Neural progenitor cell (in vitro differentiated cells): ENCODE measurements around the gene THNSL1. TPM values are rescaled to one million over a fixed set of nuclear protein-coding genes. Genes with fewer than 3 reads are reported as not detected.
A peak's percentile ranks its signal among the peaks of the same experiment; 100 is the strongest.

Source experiments
- DNase-seq: peaks from one replicate; pipeline ENCODE4 v3.0.0-alpha.2; 2016; ENCODE audit warnings: low spot score
- H2AFZ ChIP-seq: fragments of 200-600 bp; sonication (generic); replicated peaks from 2 replicates; pipeline ENCODE4 v1.6.1; 2016; ENCODE audit warnings: antibody characterized with exemption
- H3F3A ChIP-seq: fragments of 200-600 bp; sonication (generic); 2 replicates; pipeline ENCODE4 v1.6.1; 2016; ENCODE audit warnings: antibody characterized with exemption, low read depth
- H3K27ac ChIP-seq: fragments of 200-600 bp; sonication (generic); 2 replicates; pipeline ENCODE4 v1.5.1; 2016; ENCODE audit warnings: mild to moderate bottlenecking
- H3K27me3 ChIP-seq: fragments of 200-600 bp; sonication (generic); 2 replicates; pipeline ENCODE4 v1.6.1; 2016; ENCODE audit warnings: mild to moderate bottlenecking, moderate library complexity
- H3K36me3 ChIP-seq: fragments of 200-600 bp; sonication (generic); 2 replicates; pipeline ENCODE4 v1.5.1; 2016
- H3K4me1 ChIP-seq: fragments of 200-600 bp; sonication (generic); 2 replicates; pipeline ENCODE4 v1.6.1; 2016; ENCODE audit warnings: mixed run types
- H3K4me2 ChIP-seq: fragments of 200-600 bp; sonication (generic); 2 replicates; pipeline ENCODE4 v1.6.1; 2016
- H3K4me3 ChIP-seq: fragments of 200-600 bp; sonication (generic); 2 replicates; pipeline ENCODE4 v1.5.1; 2016
- H3K79me2 ChIP-seq: fragments of 200-600 bp; sonication (generic); 2 replicates; pipeline ENCODE4 v1.6.1; 2016; ENCODE audit warnings: low read depth
- H3K9ac ChIP-seq: fragments of 200-600 bp; sonication (generic); 2 replicates; pipeline ENCODE4 v1.6.1; 2016
- H3K9me3 ChIP-seq: fragments of 200-600 bp; sonication (generic); 2 replicates; pipeline ENCODE4 v1.5.1; 2016; ENCODE audit warnings: low read depth
- H4K20me1 ChIP-seq: fragments of 200-600 bp; sonication (generic); 2 replicates; pipeline ENCODE4 v1.6.1; 2016; ENCODE audit warnings: low read depth
- H3K27ac Mint-ChIP-seq: 3 replicates; pipeline ENCODE4 v1.8.0; 2021; ENCODE audit warnings: mixed read lengths
- H3K27me3 Mint-ChIP-seq: 2 replicates; pipeline ENCODE4 v1.8.0; 2022; ENCODE audit warnings: low read depth, mild to moderate bottlenecking, inconsistent platforms, moderate library complexity, mixed read lengths; ENCODE audit not compliant: insufficient read depth
- H3K36me3 Mint-ChIP-seq: 3 replicates; pipeline ENCODE4 v1.8.0; 2021; ENCODE audit warnings: mixed read lengths
- H3K4me1 Mint-ChIP-seq: 3 replicates; pipeline ENCODE4 v1.8.0; 2021; ENCODE audit warnings: mixed read lengths
- H3K4me3 Mint-ChIP-seq: 3 replicates; pipeline ENCODE4 v1.8.0; 2021; ENCODE audit warnings: mild to moderate bottlenecking, moderate library complexity, mixed read lengths
- H3K9me3 Mint-ChIP-seq: 3 replicates; pipeline ENCODE4 v1.8.0; 2020; ENCODE audit warnings: mixed read lengths
- EZH2 ChIP-seq: fragments of 200-600 bp; sonication (generic); IDR thresholded peaks from 2 replicates; pipeline ENCODE4 v1.6.1; 2017; ENCODE audit warnings: antibody characterized with exemption, mild to moderate bottlenecking, moderate library complexity
- EZH2phosphoT487 ChIP-seq: fragments of 200-600 bp; sonication (generic); IDR thresholded peaks from 2 replicates; pipeline ENCODE4 v1.6.1; 2017; ENCODE audit warnings: antibody characterized with exemption
- total RNA-seq: library from RNA; depleted of rRNA; stranded (reverse); fragments of >200 nt; gene quantifications from 2 replicates; pipeline ENCODE4 v1.2.3, GENCODE V29; 2015; ENCODE audit warnings: low replicate concordance
- TF ChIP-seq, protein P1 (sequence below): fragments of 200-600 bp; sonication (generic); IDR thresholded peaks from 2 replicates; pipeline ENCODE4 v1.5.1; 2017; ENCODE audit warnings: antibody characterized with exemption, mild to moderate bottlenecking

The THNSL1 gene
- total RNA-seq, 1 donor from 2014 or later: 19.4 TPM

DNA sequence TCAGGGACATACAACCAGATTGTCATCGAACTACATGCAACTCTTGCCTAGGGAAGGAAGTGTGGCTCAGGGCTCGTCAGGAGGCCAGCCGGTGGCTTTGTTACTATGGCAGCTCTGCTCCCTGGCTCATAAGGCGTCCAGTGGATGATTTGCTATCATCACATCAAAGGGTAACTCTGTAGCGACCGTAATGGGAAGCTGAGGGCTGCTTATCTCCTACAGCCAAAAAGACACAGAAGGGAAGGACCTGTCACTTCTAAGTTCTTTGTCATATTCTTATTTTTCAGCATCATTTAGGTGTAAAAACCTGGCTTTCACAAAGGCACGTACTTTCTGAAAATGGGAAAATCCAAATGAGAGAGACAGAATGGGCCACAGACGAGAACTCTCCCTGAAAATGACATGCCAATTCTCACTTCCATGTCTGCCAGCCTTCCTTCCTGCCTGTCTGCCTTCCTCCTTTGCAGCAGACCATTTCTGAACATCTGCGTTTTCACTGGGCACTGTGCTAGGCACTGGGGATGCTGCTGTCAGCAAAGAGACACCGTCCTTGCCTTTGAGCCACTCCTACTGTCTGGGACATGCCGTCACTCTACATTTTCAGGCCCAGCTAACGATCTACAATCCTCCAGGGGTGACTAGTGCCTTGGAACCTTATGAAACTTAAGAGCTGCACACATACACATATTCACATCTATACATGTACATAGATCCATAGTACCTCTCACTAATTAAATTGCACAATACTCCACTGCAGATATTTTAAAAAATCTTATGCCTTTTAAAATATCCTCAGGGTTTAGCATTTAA is 27.4 kb upstream of the THNSL1 start:
- H3K4me3 ChIP-seq: no peak overlapping the region
- H3K27me3 Mint-ChIP-seq: peaks cover 3% of the 10 kb centered on the region
- peak overlapping the region; percentile 18 for H3K27ac Mint-ChIP-seq
- H3K79me2 ChIP-seq: no peaks in the 10 kb centered on the region
- no peak overlapping the region for H3K9ac ChIP-seq
- no peak overlapping the region for H3K4me2 ChIP-seq
- no peak overlapping the region for H3K4me3 Mint-ChIP-seq
- TF ChIP-seq EZH2phosphoT487 (no peak), EZH2 (no peak)
- TF ChIP-seq, protein P1, sequence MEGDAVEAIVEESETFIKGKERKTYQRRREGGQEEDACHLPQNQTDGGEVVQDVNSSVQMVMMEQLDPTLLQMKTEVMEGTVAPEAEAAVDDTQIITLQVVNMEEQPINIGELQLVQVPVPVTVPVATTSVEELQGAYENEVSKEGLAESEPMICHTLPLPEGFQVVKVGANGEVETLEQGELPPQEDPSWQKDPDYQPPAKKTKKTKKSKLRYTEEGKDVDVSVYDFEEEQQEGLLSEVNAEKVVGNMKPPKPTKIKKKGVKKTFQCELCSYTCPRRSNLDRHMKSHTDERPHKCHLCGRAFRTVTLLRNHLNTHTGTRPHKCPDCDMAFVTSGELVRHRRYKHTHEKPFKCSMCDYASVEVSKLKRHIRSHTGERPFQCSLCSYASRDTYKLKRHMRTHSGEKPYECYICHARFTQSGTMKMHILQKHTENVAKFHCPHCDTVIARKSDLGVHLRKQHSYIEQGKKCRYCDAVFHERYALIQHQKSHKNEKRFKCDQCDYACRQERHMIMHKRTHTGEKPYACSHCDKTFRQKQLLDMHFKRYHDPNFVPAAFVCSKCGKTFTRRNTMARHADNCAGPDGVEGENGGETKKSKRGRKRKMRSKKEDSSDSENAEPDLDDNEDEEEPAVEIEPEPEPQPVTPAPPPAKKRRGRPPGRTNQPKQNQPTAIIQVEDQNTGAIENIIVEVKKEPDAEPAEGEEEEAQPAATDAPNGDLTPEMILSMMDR: no peak
- H3K36me3 Mint-ChIP-seq: peaks cover 1% of the 10 kb centered on the region
- H3K4me1 Mint-ChIP-seq: peaks cover 20% of the 10 kb centered on the region
- H3K9me3 ChIP-seq: no peaks in the 10 kb centered on the region
- H3F3A ChIP-seq: no peaks in the 10 kb centered on the region
- no peaks in the 10 kb centered on the region for H3K9me3 Mint-ChIP-seq
- H4K20me1 ChIP-seq: no peaks in the 10 kb centered on the region
- no peak overlapping the region for H2AFZ ChIP-seq
- no peak for DNase-seq
- no peak overlapping the region for H3K27ac ChIP-seq
- no peaks in the 10 kb centered on the region for H3K27me3 ChIP-seq
- H3K36me3 ChIP-seq: no peaks in the 10 kb centered on the region
- H3K4me1 ChIP-seq: peaks cover 3% of the 10 kb centered on the region

DNA sequence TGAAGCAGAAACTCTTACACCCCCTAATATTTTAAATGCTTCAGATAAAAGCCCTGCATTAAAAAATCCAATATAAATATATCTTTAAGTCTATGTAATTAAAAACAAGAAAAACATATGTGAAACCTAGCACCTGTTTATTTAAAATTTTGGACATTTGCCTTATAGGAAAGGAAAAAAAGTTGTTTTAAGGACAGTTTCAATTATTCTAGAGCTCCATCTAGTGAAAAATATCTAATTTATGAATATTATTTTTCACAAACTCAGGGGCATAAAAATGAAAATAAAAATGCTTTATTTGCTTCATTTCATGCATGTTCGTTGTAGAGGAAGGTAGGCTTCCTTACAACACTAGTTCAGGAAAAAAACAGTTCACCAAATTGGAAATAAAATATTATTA is 26.5 kb upstream of the THNSL1 start:
- Histone ChIP-seq H2AFZ (no peak overlapping the region), H3K27ac (no peak overlapping the region), H4K20me1 (no peaks in the 10 kb centered on the region), H3K4me2 (no peak overlapping the region), H3K9ac (no peak overlapping the region), H3K36me3 (no peaks in the 10 kb centered on the region), H3F3A (no peaks in the 10 kb centered on the region), H3K4me3 (no peak overlapping the region), H3K79me2 (no peaks in the 10 kb centered on the region), H3K27me3 (no peaks in the 10 kb centered on the region), H3K4me1 (peaks cover 3% of the 10 kb centered on the region), H3K9me3 (no peaks in the 10 kb centered on the region)
- no peaks in the 10 kb centered on the region for H3K9me3 Mint-ChIP-seq
- DNase-seq: no peak
- H3K36me3 Mint-ChIP-seq: peaks cover 1% of the 10 kb centered on the region
- H3K27ac Mint-ChIP-seq: no peak overlapping the region
- peaks cover 3% of the 10 kb centered on the region for H3K27me3 Mint-ChIP-seq
- H3K4me1 Mint-ChIP-seq: peaks cover 20% of the 10 kb centered on the region
- H3K4me3 Mint-ChIP-seq: no peak overlapping the region
- TF ChIP-seq, protein P1: no peak
- TF ChIP-seq EZH2 (no peak), EZH2phosphoT487 (no peak)

- Histone ChIP-seq H3K9me3 (no peaks in the 10 kb centered on the region), H2AFZ (no peak overlapping the region), H3K9ac (no peak overlapping the region), H4K20me1 (no peaks in the 10 kb centered on the region), H3K4me1 (peaks cover 3% of the 10 kb centered on the region), H3K27me3 (no peaks in the 10 kb centered on the region), H3K79me2 (no peaks in the 10 kb centered on the region), H3F3A (no peaks in the 10 kb centered on the region), H3K4me2 (no peak overlapping the region), H3K36me3 (no peaks in the 10 kb centered on the region), H3K4me3 (no peak overlapping the region), H3K27ac (no peak overlapping the region)
- no peak overlapping the region for H3K4me3 Mint-ChIP-seq
- no peak for DNase-seq
- peaks cover 3% of the 10 kb centered on the region for H3K27me3 Mint-ChIP-seq
- TF ChIP-seq EZH2phosphoT487: no peak
- TF ChIP-seq, protein P1: no peak
- no peak for TF ChIP-seq EZH2
- no peaks in the 10 kb centered on the region for H3K9me3 Mint-ChIP-seq
- peaks cover 16% of the 10 kb centered on the region for H3K4me1 Mint-ChIP-seq
- no peak overlapping the region for H3K27ac Mint-ChIP-seq
- peaks cover 1% of the 10 kb centered on the region for H3K36me3 Mint-ChIP-seq
Observed at GRCh38 chr10:24991298-24991697, 25.1 kb upstream of the THNSL1 start.
